GM19372 (cell line): ENCODE measurements around the gene ABCA8.

ENCODE experiments used
- ATAC-seq: cut with Tn5 transposase; IDR thresholded peaks from one replicate; pipeline ENCODE4 v1.9.1; 2021; ENCODE audit warnings: mild to moderate bottlenecking, low read depth, moderate library complexity; ENCODE audit not compliant: unreplicated experiment

ABCA8 gene

DNA sequence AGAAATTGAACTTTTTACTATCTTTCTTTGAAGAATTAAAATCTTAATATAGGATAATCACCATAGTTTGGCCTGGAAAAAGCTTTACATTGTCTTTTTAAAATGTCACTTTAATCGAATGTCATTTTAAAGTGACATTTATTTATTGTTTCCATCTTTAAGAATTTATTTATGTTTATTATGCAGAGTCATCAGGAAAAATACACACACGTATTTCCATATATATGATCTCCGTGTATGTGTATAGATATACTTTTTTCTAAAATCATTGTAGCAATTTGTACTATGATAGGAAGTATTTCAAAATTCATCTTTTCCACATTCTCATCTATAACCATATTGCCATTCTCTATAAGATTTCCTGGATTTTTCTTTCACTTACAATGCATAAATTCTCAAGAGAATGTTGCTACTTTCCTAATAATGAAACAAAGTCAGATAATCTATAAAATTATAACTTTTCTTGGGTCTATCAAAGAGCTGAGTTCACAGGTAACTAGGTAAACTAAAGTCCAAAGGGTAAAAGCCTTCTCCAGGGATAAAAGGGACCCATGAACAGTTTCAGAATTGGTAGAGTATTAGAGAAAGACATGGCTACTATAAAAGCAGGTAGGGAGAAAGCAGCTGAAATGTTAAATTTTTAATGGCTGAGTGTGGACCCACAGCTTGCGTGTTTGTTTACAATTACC lies 11.9 kb downstream of the ABCA8 start:
- no peak for ATAC-seq

DNA sequence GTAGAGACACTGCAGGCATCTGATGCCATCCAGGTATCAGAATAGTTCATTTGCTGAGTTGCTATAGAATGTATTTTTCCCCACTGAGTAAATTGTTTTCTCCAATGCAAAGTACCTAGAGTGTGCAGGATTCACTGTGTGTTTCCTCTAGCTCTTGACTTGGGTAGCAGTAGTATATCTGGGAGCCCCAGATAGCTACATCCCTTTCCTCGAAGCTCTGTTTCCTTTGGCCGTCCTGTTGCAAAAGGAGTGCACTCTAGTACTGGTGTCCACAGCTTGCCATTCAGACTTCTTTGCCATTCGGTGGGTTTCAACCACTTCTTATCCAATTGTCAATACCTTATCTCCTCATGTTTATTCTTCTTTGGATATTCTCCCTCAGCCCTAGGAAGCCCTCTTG lies 12.8 kb downstream of the ABCA8 start:
- ATAC-seq, result no peak

DNA sequence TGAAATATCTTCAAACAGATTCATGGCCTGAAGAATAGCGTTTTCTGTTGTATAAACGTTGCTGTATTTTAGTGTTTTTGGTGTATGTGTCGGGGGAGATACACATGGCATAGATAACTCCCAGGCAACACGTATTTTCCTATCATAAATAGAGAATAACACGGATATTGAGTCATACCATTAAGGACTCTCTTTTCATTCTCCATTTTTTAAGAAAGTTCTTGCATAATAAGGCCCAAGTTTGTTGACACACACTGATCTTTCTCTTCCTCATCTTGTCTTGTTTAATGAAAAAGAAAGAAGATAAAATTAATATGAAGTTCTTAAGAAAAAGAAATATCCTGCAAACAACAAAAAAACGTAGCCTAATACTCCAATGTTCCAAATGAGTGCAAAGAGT lies 13.4 kb downstream of the ABCA8 start:
- no peak for ATAC-seq

DNA sequence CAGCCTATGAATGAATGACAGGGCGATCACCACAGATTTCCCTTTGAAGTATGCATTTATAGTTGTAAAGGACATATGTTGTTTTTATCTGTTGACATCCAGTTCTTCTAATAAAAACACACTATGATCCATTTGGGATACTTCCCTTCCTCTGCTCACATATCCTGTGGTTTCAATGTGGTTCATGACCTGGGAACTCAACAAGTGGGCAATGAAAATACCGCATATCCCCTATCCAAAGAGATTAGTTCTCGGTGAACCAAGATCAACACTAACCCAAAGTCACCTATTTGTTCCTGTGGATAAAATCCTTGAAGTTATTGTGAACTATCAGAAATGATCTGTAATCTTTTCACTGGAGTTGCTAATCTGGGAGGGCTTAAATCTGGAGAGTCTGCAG lies 16.0 kb downstream of the ABCA8 start:
- no peak for ATAC-seq

DNA sequence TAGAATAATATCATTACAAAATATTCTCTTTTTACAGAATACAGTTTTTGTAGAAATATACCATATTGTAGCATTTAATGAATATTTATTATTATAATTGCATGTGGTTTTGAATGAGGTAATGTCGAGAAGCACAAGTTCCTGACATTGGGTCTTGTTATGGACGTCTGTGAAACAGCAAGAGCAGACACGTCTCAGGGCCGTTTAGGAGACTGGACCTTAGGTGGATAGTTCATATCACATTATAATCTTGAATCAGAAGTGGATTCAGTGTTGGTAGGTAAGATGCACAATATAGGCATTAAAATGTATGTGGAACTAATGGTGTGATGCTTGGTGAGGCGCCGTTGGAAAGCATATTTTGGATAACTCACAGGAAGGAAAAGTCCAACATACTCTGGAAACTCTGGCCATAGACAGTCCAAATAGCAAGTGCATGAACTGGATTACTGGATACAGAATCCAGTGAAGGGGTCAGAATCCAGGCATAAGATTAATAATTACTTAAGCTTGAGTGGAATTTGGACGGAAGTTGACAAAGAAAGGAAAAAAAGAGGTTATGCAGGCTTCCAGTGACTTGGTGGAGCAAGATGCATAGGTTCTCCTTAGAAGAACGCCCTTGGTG lies 17.2 kb downstream of the ABCA8 start:
- no peak for ATAC-seq

DNA sequence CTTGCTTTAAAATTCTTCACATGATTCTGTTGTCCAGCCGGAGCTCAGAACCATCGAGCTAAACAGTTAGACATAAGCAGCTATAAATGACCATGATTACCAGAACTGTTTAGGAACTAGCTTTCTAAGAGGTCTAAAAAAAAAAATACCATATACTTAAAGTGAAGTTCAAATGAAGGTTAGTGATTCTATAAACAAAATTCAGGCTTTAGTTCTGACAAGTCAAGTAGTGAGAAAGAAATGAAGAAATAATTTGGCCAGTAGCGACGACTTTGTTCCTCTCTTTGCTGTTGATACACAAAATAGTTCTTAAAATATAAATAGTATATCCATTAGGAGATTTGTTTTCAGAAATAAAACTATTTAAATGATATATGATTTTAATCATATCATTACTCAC lies 27.7 kb downstream of the ABCA8 start:
- ATAC-seq, result no peak

DNA sequence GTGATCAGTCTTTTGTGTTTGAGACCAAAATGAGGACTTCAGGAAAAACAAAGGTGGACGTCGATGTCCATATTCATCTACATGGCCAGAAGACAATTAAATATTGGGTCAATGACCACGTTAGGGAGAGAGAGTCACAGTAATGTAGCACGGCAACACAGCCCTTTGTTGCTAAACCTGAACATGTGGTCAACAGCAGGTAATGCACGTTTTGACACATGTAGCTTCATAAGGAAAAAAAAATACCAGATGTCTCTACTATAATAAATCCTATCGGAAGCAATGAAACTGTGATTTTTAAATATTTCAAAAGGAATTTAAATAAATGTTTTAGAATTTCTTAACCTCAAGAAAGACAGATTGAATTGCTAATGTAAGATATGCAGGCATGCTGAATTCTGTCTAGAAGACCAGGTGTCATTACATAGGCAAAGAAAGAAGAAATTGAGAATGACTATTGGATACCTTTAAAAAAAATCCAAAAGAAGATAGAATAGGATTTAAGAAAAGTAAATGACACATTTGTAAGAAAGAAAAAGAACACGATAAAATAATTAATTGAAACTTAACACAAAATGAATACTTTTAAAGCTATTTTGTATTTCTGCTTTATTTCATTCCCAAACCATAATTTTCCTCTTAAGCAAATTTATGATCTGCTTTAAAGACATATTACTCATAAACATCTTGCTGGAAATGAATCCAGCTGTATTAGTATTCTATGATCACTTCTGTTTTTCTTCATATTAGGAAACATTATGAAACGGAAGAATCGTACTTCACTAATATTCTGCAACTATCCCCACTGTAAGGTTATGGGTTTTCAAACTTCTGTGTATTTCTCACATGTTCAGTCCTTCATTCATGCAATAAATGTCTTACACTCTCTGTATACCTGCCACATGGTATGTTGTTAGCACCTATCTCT lies 30.1 kb downstream of the ABCA8 start:
- no peak for ATAC-seq

DNA sequence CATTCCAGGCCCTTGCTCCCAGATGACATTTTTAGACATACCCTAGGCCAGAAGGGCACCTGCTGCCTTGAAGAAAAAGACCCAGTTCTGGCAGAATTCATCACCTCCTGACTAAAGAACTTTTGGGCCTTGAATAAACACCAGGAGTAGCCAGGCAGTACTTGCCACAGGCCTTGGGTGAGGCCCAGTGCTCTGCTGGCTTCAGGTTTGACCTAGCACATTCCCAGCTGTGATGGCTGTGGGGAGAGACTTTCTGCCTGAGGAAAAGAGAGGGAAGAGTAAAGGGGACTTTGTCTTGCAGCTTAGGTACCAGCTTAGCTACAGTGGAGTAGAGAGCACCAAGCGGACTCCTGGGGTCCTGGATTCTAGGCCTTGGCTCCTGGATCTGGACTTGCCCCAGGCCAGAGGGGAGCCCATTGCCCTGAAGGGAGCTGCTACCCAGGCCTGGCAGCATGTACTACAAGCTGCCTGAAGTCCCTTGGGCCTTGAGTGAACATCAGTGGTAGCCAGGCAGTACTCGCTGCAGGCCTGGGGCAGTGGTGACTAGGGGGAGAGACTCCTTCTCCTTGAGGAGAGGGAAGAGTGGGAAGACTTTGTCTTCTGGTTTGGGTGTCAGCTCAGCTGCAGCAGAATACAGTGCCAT lies 44.3 kb downstream of the ABCA8 start:
- ATAC-seq, result no peak

DNA sequence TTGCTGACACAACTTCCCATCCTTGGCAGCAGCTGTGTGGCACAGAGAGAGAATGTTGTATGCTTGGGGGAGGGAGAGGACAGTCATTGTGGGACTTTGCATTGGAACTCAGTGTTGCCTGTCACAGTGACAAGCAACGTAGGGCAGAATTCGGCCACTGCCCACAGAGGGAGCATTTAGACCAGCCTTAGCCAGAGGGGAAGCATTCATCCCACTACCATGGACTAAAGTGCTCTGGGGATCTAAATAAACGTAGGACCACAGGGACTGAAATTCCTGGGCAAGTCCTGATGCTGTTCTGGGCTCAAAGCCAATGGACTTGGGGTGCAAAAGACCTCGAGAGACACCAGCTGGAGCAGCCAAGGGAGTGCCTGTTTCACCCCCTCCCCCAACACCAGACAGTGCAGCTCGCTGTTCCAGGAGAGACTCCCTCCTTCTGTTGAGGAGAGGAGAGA lies 44.9 kb downstream of the ABCA8 start:
- ATAC-seq, result no peak

DNA sequence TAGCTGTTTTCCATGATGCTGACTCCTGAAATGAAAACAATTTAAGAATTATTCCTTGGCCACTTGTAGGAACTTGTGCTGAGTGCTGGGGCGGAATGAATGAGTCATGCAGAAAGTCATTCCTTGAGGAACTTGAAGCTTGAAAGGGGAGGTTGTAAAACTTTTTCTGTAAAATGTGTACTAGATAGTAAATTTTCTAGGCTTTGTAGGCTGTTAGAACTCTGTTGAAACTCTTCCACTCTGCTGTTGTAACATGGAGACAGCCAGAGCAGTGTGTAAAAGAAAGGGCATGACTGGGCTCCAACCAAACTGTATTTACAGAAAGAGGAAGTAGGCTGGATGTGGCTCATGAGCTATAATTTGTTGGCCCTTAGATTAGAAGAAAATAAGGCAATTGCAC lies 46.1 kb downstream of the ABCA8 start:
- ATAC-seq, result peak; percentile 60

DNA sequence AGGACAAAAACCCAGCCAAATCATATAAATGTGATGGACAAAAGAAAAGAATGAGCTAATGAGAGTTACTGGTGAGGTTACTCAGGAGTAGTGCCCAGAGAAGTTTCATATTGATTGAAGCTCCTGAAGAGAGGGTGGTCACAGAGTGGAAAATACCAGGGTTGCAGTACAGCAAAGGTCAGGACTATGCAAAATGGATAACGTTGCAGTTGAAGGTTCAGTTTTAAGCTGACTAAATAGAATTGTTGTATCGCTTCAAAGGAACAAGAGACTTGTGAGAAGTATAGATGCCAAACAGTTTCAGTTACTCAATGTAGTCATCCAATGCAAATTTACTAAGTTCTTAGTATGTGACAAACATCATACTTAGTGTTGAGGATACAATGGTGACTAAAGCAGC lies 47.1 kb downstream of the ABCA8 start:
- no peak for ATAC-seq

DNA sequence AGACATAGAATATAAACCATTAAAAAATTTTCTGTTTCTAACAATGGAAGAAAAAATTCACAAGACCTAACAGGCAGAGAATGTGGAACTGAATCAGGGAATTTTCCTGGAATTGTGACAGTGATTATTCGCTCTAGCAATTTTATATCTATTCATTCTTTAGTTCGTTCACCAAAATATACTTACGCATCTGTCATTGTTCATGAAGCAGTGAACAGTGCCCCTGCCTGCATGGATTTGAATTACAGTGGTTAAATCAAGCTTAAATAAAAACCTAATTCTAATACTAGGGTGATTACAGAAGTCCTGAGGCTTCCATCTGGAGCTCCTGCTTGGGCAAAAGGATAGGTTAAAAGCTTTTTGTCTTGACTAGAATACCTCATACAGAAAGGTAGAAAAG lies 48.6 kb downstream of the ABCA8 start:
- ATAC-seq, result no peak

DNA sequence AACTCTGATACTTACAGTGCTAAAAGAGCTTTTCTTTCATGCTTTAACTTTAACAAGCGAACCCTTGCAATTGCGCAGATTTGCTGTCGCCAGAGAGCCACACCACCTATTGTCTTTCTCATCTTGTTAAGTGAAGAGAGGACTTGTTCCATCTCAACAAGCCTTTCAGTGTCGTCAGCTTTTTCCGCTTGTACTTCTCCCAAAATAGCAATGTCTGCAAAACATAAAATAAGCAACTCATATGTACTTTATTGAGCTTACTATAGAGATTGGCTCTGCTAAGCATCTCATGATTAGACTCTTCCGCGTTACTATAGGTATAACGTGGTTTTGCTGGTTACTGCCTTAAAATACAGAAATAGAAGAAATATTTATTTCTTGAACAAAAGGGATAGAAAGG lies 51.9 kb downstream of the ABCA8 start:
- no peak for ATAC-seq

DNA sequence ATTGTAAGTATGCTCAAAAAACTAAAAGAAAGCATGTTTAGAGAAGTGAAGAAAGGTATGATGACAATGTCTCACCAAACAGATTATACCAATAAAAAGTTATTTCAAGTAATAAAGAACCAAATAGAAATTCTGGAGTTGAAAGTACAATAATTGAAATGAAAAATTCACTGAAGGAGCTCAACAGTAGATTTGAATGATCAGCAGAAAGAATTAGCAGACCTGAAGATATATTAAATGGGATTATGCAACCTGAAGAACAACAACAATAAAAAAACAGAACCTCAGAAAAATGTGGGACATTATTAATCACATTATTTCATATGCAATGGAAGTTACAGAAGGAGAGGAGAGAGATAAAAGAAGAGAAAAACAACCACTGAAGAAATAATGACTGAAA lies 57.6 kb downstream of the ABCA8 start:
- ATAC-seq, result no peak

DNA sequence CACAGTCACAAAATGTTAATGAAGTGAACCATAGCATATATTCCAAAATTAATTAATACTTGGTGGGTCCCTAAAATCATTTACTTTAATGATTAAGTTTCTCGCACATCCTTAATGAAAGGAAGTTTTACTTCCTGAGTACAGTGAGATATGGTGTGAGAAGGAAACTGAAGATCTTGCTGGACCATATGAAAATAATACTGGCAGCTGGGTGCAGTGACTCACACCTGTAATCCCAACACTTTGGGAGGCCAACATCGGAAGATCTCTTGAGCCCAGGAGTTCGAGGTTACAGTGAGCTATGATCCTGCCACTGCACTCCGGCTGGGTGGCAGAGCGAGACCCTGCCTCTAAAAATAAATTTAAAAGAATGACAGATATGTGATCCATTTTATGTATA lies 62.5 kb downstream of the ABCA8 start:
- ATAC-seq, result no peak

DNA sequence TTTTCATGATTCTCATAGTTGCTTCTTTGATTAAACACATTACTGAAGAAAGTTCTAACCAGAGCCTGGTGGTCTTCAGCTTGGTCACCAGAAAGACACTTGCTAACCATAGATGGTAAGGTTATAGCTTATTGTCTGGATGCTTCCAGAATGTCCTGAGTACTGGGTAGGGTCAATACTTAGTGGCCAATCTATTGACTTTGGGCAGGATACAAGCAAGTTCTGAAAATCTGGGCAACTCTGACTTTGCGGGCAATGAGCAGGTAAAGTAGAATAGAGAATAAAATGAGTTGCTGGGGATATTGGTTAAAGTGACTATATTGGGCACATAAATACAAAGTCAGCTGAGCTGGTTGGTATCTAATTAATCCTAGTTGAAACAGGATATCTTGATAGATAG lies 63.0 kb downstream of the ABCA8 start:
- no peak for ATAC-seq

DNA sequence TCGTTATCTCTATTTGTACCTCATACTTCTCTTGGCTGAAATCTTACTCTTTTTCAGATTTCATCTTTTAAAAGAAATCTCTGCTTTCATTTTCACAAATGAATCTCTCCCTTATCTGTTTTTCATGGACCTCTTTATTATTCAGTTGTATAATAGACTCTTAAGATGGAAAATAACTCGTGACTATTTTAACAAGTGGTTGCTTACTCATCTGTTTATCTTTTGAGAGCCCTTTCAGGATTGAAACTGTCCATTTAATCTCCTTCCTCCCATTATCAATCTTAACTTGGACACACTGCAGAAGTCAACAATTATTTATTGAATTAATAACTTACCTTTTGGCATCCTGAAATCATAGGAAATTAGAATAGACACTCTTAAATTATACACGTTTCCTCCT lies 68.8 kb downstream of the ABCA8 start:
- no peak for ATAC-seq

DNA sequence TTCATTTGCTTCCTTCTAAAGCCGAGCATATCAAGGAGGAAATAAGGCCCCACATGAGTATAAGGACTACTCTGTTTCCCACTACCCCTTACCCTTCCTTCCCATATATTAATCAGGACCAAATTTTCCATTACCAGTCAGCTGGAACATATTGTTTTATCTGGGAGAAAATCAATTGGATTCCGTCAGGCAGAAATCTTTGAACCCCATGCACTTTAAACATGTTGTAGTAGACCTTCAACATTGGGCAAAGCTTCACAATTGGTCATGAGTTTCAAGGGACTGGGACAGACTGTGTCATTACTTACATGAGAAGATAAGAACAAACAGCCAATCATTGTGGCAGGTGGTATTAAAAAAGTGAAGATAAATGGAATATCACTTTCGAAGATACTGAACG lies 70.3 kb downstream of the ABCA8 start:
- no peak for ATAC-seq

DNA sequence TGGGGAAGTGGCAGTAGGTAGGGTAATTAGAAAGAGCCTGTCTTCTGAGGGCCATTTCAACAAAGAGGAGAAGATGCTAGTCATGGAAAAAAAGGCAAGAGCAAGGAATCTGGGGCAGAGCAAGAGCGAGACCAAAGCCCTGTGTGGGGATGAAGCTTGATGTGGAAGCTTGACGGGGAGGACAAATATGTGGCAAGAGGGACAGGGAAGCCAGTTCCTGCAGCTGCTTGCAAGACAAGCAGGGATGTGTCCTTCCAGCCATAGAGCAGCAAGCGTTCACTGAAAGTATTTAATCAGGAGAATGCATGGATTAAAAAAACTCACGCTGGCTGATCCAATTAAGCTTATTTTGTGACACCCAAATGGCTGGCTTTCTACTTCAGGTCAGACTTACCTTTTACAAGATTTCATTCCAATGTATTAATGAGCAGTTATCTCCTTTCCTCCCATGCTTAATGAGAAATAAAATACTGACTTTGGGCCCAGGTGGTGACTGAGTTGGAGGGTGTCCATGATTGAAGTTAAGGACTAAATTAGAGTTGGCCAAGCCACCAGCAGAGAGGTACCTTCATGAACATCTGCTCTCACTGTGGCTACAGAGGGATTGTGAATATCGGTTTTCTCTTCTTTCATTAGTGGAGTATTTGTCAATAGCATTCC lies 76.8 kb downstream of the ABCA8 start:
- ATAC-seq, result no peak

DNA sequence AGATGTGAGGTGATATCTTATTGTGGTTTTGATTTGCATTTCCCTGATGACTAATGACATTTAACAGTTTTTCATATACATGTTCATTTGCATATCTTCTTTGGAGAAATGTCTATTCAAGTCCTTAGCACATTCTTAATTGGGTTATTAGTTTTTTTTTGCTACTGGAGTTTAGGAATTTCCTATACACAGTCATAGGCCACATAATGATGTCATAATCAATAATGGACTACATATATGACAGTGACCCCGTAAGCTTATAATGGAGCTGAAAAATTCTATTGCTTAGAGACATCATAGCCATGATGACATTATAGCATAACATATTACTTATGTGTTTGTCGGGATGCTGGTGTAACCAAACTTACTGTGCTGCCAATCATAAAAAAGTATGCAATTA lies 83.7 kb downstream of the ABCA8 start:
- ATAC-seq, result no peak
